ENCODE results near the gene SAT2.

GRCh38 chr17:7631398-7632380 lies 4.1 kb upstream of the SAT2 start:
- no peak for TF ChIP-seq POLR2AphosphoS5 (IDR thresholded peaks at IDR 0.05; ENCODE audit: low read depth)
- no peak for TF ChIP-seq CTCF (conservative IDR thresholded peaks at IDR 0.05; ENCODE audit: low read depth in 2 of 2)

All from GM23338 (cell line).